HG03378 (cell line): ENCODE data around the gene WDR38.

Experiments used
- ATAC-seq: cut with Tn5 transposase; IDR thresholded peaks from one replicate; pipeline ENCODE4 v1.9.1; 2021; ENCODE audit warnings: mild to moderate bottlenecking, moderate library complexity; ENCODE audit not compliant: unreplicated experiment

Gene WDR38

GRCh38 chr9:124880501-124880900 lies 27.2 kb downstream of the WDR38 start:
- no peak for ATAC-seq

- ATAC-seq = no peak
Observed at GRCh38 chr9:124881138-124881743, 28.0 kb downstream of the WDR38 start.

GRCh38 chr9:124882231-124882630 lies 29.0 kb downstream of the WDR38 start:
- no peak for ATAC-seq

GRCh38 chr9:124884376-124884775 lies 31.1 kb downstream of the WDR38 start:
- ATAC-seq = no peak

GRCh38 chr9:124885551-124885950 lies 32.3 kb downstream of the WDR38 start:
- ATAC-seq = no peak

- no peak for ATAC-seq
Observed at GRCh38 chr9:124886461-124886860, 33.2 kb downstream of the WDR38 start.

GRCh38 chr9:124886866-124887492 lies 33.7 kb downstream of the WDR38 start:
- no peak for ATAC-seq

- ATAC-seq = no peak
Observed at GRCh38 chr9:124887832-124888231, 34.6 kb downstream of the WDR38 start.

GRCh38 chr9:124889006-124889405 lies 35.7 kb downstream of the WDR38 start:
- ATAC-seq = no peak

- no peak for ATAC-seq
Observed at GRCh38 chr9:124890179-124890578, 36.9 kb downstream of the WDR38 start.

- ATAC-seq = no peak
Observed at GRCh38 chr9:124894035-124894740, 40.9 kb downstream of the WDR38 start.

GRCh38 chr9:124894741-124895170 lies 41.5 kb downstream of the WDR38 start:
- ATAC-seq = no peak

- ATAC-seq = no peak
Observed at GRCh38 chr9:124897570-124898460, 44.6 kb downstream of the WDR38 start.

- ATAC-seq = no peak
Observed at GRCh38 chr9:124899845-124900244, 46.6 kb downstream of the WDR38 start.

- no peak for ATAC-seq
Observed at GRCh38 chr9:124906966-124907365, 53.7 kb downstream of the WDR38 start.
